GM12878 (cell line): ENCODE data around the gene USPL1. TPM values are rescaled to one million over a fixed set of nuclear protein-coding genes. Genes with fewer than 3 reads are reported as not detected.

Source experiments
- ATF3 ChIP-seq: IDR thresholded peaks from 2 replicates; pipeline ENCODE4 v1.6.1; 2011; ENCODE audit warnings: low read depth, mild to moderate bottlenecking, low read length, moderate library complexity, borderline replicate concordance; ENCODE audit errors: extremely low read depth
- BRCA1 ChIP-seq: IDR thresholded peaks from 2 replicates; pipeline ENCODE4 v1.6.1; 2011; ENCODE audit warnings: low read depth, low read length, improper control_type of control experiment
- CBX3 ChIP-seq: fragments of 200-600 bp; sonication (generic); IDR thresholded peaks from 2 replicates; pipeline ENCODE4 v1.6.1; 2016; ENCODE audit warnings: low read depth, borderline replicate concordance
- CEBPZ ChIP-seq: fragments of 150-350 bp; IDR thresholded peaks from 2 replicates; pipeline ENCODE4 v1.6.1; 2016; ENCODE audit warnings: low read depth, low read length
- CHD2 ChIP-seq: IDR thresholded peaks from 2 replicates; pipeline ENCODE4 v1.6.1; 2011; ENCODE audit warnings: low read depth, low read length, improper control_type of control experiment, borderline replicate concordance
- FOXK2 ChIP-seq: fragments of 450-650 bp; IDR thresholded peaks from 2 replicates; pipeline ENCODE4 v1.6.1; 2017; ENCODE audit warnings: mild to moderate bottlenecking, moderate library complexity
- HDAC6 ChIP-seq: fragments of 200-600 bp; sonication (generic); IDR thresholded peaks from one replicate; pipeline ENCODE4 v1.8.0; 2017; ENCODE audit warnings: antibody characterized with exemption; ENCODE audit not compliant: unreplicated experiment
- JUND ChIP-seq: IDR thresholded peaks from 2 replicates; pipeline ENCODE4 v1.6.1; 2012; ENCODE audit warnings: low read depth, mild to moderate bottlenecking, low read length, improper control_type of control experiment, moderate library complexity
- NFXL1 ChIP-seq: fragments of 450-650 bp; IDR thresholded peaks from 2 replicates; pipeline ENCODE4 v1.6.1; 2017; ENCODE audit warnings: antibody characterized with exemption, mild to moderate bottlenecking, borderline replicate concordance
- NR2C1 ChIP-seq: fragments of 450-650 bp; IDR thresholded peaks from 2 replicates; pipeline ENCODE4 v1.6.1; 2017; ENCODE audit warnings: antibody characterized with exemption, mild to moderate bottlenecking, moderate library complexity
- RB1 ChIP-seq: fragments of 450-650 bp; formaldehyde crosslinking; IDR thresholded peaks from 2 replicates; pipeline ENCODE4 v1.6.1; 2017; ENCODE audit warnings: mild to moderate bottlenecking, borderline replicate concordance
- TCF7 ChIP-seq: IDR thresholded peaks from 2 replicates; pipeline ENCODE4 v1.6.1; 2014; ENCODE audit warnings: antibody characterized with exemption, borderline replicate concordance
- WRNIP1 ChIP-seq: IDR thresholded peaks from 2 replicates; pipeline ENCODE4 v1.6.1; 2011; ENCODE audit warnings: low read depth, low read length, improper control_type of control experiment, borderline replicate concordance
- ZBED1 ChIP-seq: IDR thresholded peaks from 2 replicates; pipeline ENCODE4 v1.6.1; 2016; ENCODE audit warnings: borderline replicate concordance
- ZNF217 ChIP-seq: fragments of 450-650 bp; IDR thresholded peaks from 2 replicates; pipeline ENCODE4 v1.6.1; 2017; ENCODE audit warnings: antibody characterized with exemption, mild to moderate bottlenecking
- ZNF274 ChIP-seq: IDR thresholded peaks from one replicate; pipeline ENCODE4 v1.8.0; 2011; ENCODE audit not compliant: insufficient read length, insufficient read depth
- polyA plus RNA-seq, 11 experiments: library from polyadenylated mRNA; depleted of rRNA in 4 of 11; unstranded in 6 of 11; stranded (reverse) in 5 of 11; fragments of >200 nt; fragmentation: Nextera tagmentation in 4 of 11; fragmentation: Illumina TruSeq in 1 of 11; extraction: Ambion mirVana in 4 of 11; extraction: Trizol in 1 of 11; gene quantifications; 1 replicate in 1 of 11; 2 replicates in 10 of 11; pipeline versions ENCODE4 v1.2.1 to v1.2.3, GENCODE V29; 2011 to 2016; ENCODE audit warnings: inconsistent platforms in 2 of 11, missing spikeins in 2 of 11, low read depth in 1 of 11
- total RNA-seq, 4 experiments: library from RNA; depleted of rRNA in 3 of 4; stranded (reverse); fragments of >200 nt in 3 of 4; fragmentation: Illumina TruSeq in 1 of 4; extraction: Trizol in 1 of 4; gene quantifications; 2 replicates each; pipeline versions ENCODE4 v1.2.1 to v1.2.3, GENCODE V29; 2013 to 2021
- TF ChIP-seq, protein P1 (sequence below): fragments of 450-650 bp; IDR thresholded peaks from 2 replicates; pipeline ENCODE4 v1.6.1; 2014; ENCODE audit warnings: mild to moderate bottlenecking
- TF ChIP-seq, protein P2 (sequence below): fragments of 450-650 bp; IDR thresholded peaks from 2 replicates; pipeline ENCODE4 v1.6.1; 2016; ENCODE audit warnings: mild to moderate bottlenecking
- TF ChIP-seq, protein P3 (sequence below): IDR thresholded peaks from 2 replicates; pipeline ENCODE4 v1.6.1; 2012; ENCODE audit warnings: low read length, inconsistent platforms
- TF ChIP-seq, protein P4 (sequence below): fragments of 450-650 bp; conservative IDR thresholded peaks from 2 replicates; pipeline ENCODE4 v1.6.1; 2017; ENCODE audit warnings: mild to moderate bottlenecking, moderate library complexity

Gene USPL1
- total and polyA plus RNA-seq, 10 of the 15 experiments (the other 5 are each of a cell fraction or from before 2014, with no cell fraction given), result 7.9 to 23.2 (median 15.8) TPM

DNA sequence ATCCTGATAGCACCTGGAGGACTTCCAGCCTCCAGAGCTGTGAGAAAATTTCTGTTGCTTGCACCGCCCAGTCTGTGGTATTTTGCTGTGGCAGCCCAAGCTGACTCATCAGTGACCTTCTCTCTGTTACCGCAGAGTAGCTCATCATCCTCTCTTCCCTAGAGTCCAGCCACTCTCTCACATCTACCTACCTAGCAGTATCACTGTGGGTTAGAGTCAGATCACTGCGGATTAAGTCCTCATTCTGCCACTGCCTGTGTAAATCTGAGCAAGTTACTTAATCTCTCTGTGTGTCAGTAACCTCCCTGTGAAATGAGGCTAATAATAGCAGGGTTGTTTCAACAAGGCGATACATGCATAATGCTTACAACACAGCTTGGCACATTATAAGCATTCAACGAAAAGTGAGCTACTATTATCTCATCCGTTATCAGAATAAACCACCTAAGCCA lies 40.3 kb upstream of the USPL1 start (continued):
- TF ChIP-seq CEBPZ (no peak), HDAC6 (no peak), WRNIP1 (no peak), ZNF217 (no peak), CBX3 (no peak), JUND (no peak), TCF7 (no peak), ZNF274 (no peak), RB1 (no peak), ATF3 (no peak), BRCA1 (no peak), ZBED1 (no peak), FOXK2 (no peak), NFXL1 (no peak), CHD2 (no peak), NR2C1 (no peak)
- TF ChIP-seq, protein P1, sequence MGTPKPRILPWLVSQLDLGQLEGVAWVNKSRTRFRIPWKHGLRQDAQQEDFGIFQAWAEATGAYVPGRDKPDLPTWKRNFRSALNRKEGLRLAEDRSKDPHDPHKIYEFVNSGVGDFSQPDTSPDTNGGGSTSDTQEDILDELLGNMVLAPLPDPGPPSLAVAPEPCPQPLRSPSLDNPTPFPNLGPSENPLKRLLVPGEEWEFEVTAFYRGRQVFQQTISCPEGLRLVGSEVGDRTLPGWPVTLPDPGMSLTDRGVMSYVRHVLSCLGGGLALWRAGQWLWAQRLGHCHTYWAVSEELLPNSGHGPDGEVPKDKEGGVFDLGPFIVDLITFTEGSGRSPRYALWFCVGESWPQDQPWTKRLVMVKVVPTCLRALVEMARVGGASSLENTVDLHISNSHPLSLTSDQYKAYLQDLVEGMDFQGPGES, result no peak
- TF ChIP-seq, protein P2, sequence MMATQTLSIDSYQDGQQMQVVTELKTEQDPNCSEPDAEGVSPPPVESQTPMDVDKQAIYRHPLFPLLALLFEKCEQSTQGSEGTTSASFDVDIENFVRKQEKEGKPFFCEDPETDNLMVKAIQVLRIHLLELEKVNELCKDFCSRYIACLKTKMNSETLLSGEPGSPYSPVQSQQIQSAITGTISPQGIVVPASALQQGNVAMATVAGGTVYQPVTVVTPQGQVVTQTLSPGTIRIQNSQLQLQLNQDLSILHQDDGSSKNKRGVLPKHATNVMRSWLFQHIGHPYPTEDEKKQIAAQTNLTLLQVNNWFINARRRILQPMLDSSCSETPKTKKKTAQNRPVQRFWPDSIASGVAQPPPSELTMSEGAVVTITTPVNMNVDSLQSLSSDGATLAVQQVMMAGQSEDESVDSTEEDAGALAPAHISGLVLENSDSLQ, result no peak
- TF ChIP-seq, protein P3, sequence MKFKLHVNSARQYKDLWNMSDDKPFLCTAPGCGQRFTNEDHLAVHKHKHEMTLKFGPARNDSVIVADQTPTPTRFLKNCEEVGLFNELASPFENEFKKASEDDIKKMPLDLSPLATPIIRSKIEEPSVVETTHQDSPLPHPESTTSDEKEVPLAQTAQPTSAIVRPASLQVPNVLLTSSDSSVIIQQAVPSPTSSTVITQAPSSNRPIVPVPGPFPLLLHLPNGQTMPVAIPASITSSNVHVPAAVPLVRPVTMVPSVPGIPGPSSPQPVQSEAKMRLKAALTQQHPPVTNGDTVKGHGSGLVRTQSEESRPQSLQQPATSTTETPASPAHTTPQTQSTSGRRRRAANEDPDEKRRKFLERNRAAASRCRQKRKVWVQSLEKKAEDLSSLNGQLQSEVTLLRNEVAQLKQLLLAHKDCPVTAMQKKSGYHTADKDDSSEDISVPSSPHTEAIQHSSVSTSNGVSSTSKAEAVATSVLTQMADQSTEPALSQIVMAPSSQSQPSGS, result peak; percentile 60; the same call in 1 of the 2 replicates
- TF ChIP-seq, protein P4, sequence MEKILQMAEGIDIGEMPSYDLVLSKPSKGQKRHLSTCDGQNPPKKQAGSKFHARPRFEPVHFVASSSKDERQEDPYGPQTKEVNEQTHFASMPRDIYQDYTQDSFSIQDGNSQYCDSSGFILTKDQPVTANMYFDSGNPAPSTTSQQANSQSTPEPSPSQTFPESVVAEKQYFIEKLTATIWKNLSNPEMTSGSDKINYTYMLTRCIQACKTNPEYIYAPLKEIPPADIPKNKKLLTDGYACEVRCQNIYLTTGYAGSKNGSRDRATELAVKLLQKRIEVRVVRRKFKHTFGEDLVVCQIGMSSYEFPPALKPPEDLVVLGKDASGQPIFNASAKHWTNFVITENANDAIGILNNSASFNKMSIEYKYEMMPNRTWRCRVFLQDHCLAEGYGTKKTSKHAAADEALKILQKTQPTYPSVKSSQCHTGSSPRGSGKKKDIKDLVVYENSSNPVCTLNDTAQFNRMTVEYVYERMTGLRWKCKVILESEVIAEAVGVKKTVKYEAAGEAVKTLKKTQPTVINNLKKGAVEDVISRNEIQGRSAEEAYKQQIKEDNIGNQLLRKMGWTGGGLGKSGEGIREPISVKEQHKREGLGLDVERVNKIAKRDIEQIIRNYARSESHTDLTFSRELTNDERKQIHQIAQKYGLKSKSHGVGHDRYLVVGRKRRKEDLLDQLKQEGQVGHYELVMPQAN, result no peak
